Endothelial cell of umbilical vein (primary cell): ENCODE data around the gene VAV3. TPM values are rescaled to one million over a fixed set of nuclear protein-coding genes. Genes with fewer than 3 reads are reported as not detected.

Source experiments
- BruUV-seq: library from RNA; stranded (reverse); fragments of 400-500 nt; replicated peaks from 2 replicates; lab custom pipeline; 2021; lab: Mats Ljungman, UMichigan
- CTCF ChIA-PET: fragments of 300-600, 350-600 bp; sonication (Branson Sonifier 250); formaldehyde crosslinking; loops from one replicate; lab custom pipeline; 2021; ENCODE audit warnings: antibody characterized with exemption, inconsistent platforms; lab: Charles Lee
- POLR2A ChIA-PET: fragments of 300-600, 350-600 bp; sonication (Branson Sonifier 250); formaldehyde crosslinking; loops from one replicate; lab custom pipeline; 2021; ENCODE audit warnings: antibody characterized with exemption, inconsistent platforms; lab: Charles Lee
- DNase-seq: peaks from one replicate; pipeline ENCODE4 v3.0.0-alpha.2; 2011; ENCODE audit warnings: low read depth, low spot score
- FAIRE-seq: peaks from 2 replicates; lab custom pipeline; 2011; peaks lifted over from hg19 to GRCh38; lab: Jason Lieb, UNC
- H2AFZ ChIP-seq: 2 replicates; pipeline ENCODE4 v1.6.0; 2012; ENCODE audit warnings: low read depth, low read length, control low read depth, inconsistent platforms
- H3K27ac ChIP-seq: 2 replicates; pipeline ENCODE4 v1.5.1; 2011; ENCODE audit warnings: low read depth, mild to moderate bottlenecking, control low read depth, low read length, moderate library complexity; ENCODE audit not compliant: insufficient read depth
- H3K27me3 ChIP-seq, 2 experiments: 2 replicates each; pipeline versions ENCODE4 v1.6.0 to v1.6.1; 2011; ENCODE audit warnings: low read length in 2 of 2, mixed read lengths in 1 of 2; ENCODE audit not compliant: control insufficient read depth in 2 of 2, insufficient read depth in 2 of 2
- H3K36me3 ChIP-seq, 2 experiments: 2 replicates in 1 of 2; 3 replicates in 1 of 2; pipeline ENCODE4 v1.5.1; 2011; ENCODE audit warnings: low read length in 2 of 2, mild to moderate bottlenecking in 1 of 2, moderate library complexity in 1 of 2; ENCODE audit not compliant: control insufficient read depth in 2 of 2, insufficient read depth in 2 of 2; ENCODE audit errors: extremely low read depth in 1 of 2
- H3K4me1 ChIP-seq: 3 replicates; pipeline ENCODE4 v1.5.1; 2011; ENCODE audit warnings: mild to moderate bottlenecking, low read length; ENCODE audit not compliant: control insufficient read depth, insufficient read depth; ENCODE audit errors: extremely low read depth
- H3K4me2 ChIP-seq: 2 replicates; pipeline ENCODE4 v1.6.1; 2011; ENCODE audit warnings: low read length, control low read depth, mixed read lengths; ENCODE audit not compliant: insufficient read depth
- H3K4me3 ChIP-seq, 3 experiments: fragments of 200-600 bp in 1 of 3; sonication (generic), shearing (Covaris generic) in 1 of 3; replicated peaks in 1 of 3; 2 replicates each; pipeline ENCODE4 v1.5.1; 2011 to 2016; ENCODE audit warnings: control low read depth in 3 of 3, low read length in 3 of 3, mild to moderate bottlenecking in 2 of 3, inconsistent platforms in 1 of 3, low read depth in 1 of 3, moderate library complexity in 1 of 3; ENCODE audit not compliant: insufficient read depth in 1 of 3
- H3K79me2 ChIP-seq: 2 replicates; pipeline ENCODE4 v1.6.0; 2012; ENCODE audit warnings: low read length, inconsistent platforms; ENCODE audit not compliant: control insufficient read depth, insufficient read depth
- H3K9ac ChIP-seq: replicated peaks from 2 replicates; pipeline ENCODE3; 2011; ENCODE audit warnings: low read length, control low read depth; ENCODE audit not compliant: insufficient read depth; ENCODE audit errors: extremely low read depth
- H3K9me1 ChIP-seq: replicated peaks from 3 replicates; pipeline ENCODE4 v1.6.0; 2011; ENCODE audit warnings: mild to moderate bottlenecking, low read length; ENCODE audit not compliant: control insufficient read depth, insufficient read depth; ENCODE audit errors: extremely low read depth
- H3K9me3 ChIP-seq: replicated peaks from 2 replicates; pipeline ENCODE4 v1.5.1; 2012; ENCODE audit warnings: low read length, inconsistent platforms; ENCODE audit not compliant: control insufficient read depth, insufficient read depth
- H4K20me1 ChIP-seq: replicated peaks from 2 replicates; pipeline ENCODE3; 2011; ENCODE audit warnings: mild to moderate bottlenecking, low read length; ENCODE audit not compliant: control insufficient read depth, insufficient read depth; ENCODE audit errors: extremely low read depth
- CTCF ChIP-seq, 2 donors: IDR thresholded peaks; 1 replicate in 1 of 2; 2 replicates in 1 of 2; pipeline ENCODE4 v1.5.1; 2011; ENCODE audit warnings: low read length in 2 of 2, mild to moderate bottlenecking in 2 of 2, moderate library complexity in 2 of 2, control low read depth in 1 of 2, inconsistent platforms in 1 of 2, low read depth in 1 of 2; ENCODE audit not compliant: insufficient read depth in 1 of 2; ENCODE audit errors: extremely low read depth in 1 of 2
- EZH2 ChIP-seq: IDR thresholded peaks from 2 replicates; pipeline ENCODE4 v1.6.1; 2012; ENCODE audit warnings: borderline replicate concordance, low read depth, mild to moderate bottlenecking, moderate library complexity, low read length, inconsistent platforms; ENCODE audit not compliant: severe bottlenecking
- FOS ChIP-seq: IDR thresholded peaks from 2 replicates; pipeline ENCODE4 v1.6.1; 2011; ENCODE audit warnings: mild to moderate bottlenecking, low read length, moderate library complexity, borderline replicate concordance; ENCODE audit not compliant: insufficient read depth
- GATA2 ChIP-seq: IDR thresholded peaks from 2 replicates; pipeline ENCODE4 v1.7.0; 2011; ENCODE audit warnings: low read depth, mild to moderate bottlenecking, moderate library complexity, mixed read lengths, low read length; ENCODE audit not compliant: insufficient read length, insufficient read depth
- JUN ChIP-seq: IDR thresholded peaks from 2 replicates; pipeline ENCODE4 v1.6.1; 2011; ENCODE audit warnings: borderline replicate concordance, low read depth; ENCODE audit not compliant: insufficient read length, insufficient read depth
- MAX ChIP-seq: IDR thresholded peaks from 2 replicates; pipeline ENCODE4 v1.6.1; 2011; ENCODE audit not compliant: insufficient read depth, insufficient read length
- MYC ChIP-seq: IDR thresholded peaks from one replicate; pipeline ENCODE4 v1.6.1; 2011; ENCODE audit warnings: mild to moderate bottlenecking, low read depth, low read length
- POLR2A ChIP-seq: IDR thresholded peaks from 2 replicates; pipeline ENCODE4 v1.6.1; 2012; ENCODE audit warnings: low read depth, mild to moderate bottlenecking, control low read depth, low read length
- POLR2AphosphoS5 ChIP-seq: IDR thresholded peaks from 2 replicates; pipeline ENCODE4 v1.6.1; 2012; ENCODE audit warnings: low read depth, mild to moderate bottlenecking, control low read depth, low read length, moderate library complexity; ENCODE audit not compliant: insufficient read depth
- dilution Hi-C: fragments of 300-500 bp; cut with MboI; formaldehyde crosslinking; loops from one replicate; pipeline ENCODE4 v1.15.0; 2019; ENCODE audit warnings: low sequenced_read_pairs; ENCODE audit not compliant: extremely low pct_ligation_motif_present
- intact Hi-C: fragments of 100-400 bp; cut with micrococcal nuclease; formaldehyde crosslinking; loops from one replicate; pipeline ENCODE4 v1.10.0; 2022
- polyA plus RNA-seq, 4 experiments: library from polyadenylated mRNA; depleted of rRNA in 3 of 4; stranded (reverse) in 3 of 4; unstranded in 1 of 4; fragments of >200 nt; gene quantifications; 2 replicates each; pipeline versions ENCODE4 v1.2.1 to v1.2.3, GENCODE V29; 2011 to 2012; ENCODE audit warnings: missing spikeins in 1 of 4
- total RNA-seq: library from RNA; stranded (reverse); gene quantifications from 2 replicates; pipeline ENCODE4 v1.2.3, GENCODE V29; 2021

VAV3 gene
- total and polyA plus RNA-seq, 2 donors (not counting 3 experiments of a cell fraction or from before 2014, with no cell fraction given): 0.18 to 1.5 TPM

GRCh38 chr1:107838056-107838455 is 126.9 kb downstream of the VAV3 start:
- Histone ChIP-seq H3K27ac (no peak overlapping the region), H3K4me3 (no peak overlapping the region), H3K9me3 (no peaks in the 10 kb centered on the region), H2AFZ (no peak overlapping the region), H3K4me1 (no peaks in the 10 kb centered on the region), H3K9ac (no peak overlapping the region), H3K36me3 (no peaks in the 10 kb centered on the region), H3K4me2 (no peak overlapping the region), H3K79me2 (no peaks in the 10 kb centered on the region), H3K9me1 (no peaks in the 10 kb centered on the region), H4K20me1 (no peaks in the 10 kb centered on the region), H3K27me3 (peaks cover 0 to 6% of the 10 kb centered on the region in 2 experiments)
- TF ChIP-seq FOS: no peak
- TF ChIP-seq JUN: no peak
- no peak for TF ChIP-seq MYC
- TF ChIP-seq EZH2: no peak
- no peak for TF ChIP-seq POLR2AphosphoS5
- TF ChIP-seq CTCF (IDR thresholded peaks at IDR 0.05; ENCODE audit: extremely low read depth in 1 of 2, insufficient read depth in 1 of 2, low read depth in 1 of 2, low read length in 2 of 2): no peak
- no peak for TF ChIP-seq GATA2
- TF ChIP-seq POLR2A: no peak
- TF ChIP-seq MAX: no peak
- CTCF ChIA-PET: no interaction called here
- FAIRE-seq (no peak), DNase-seq (no peak)
- POLR2A ChIA-PET: no interaction called here
- BruUV-seq: no TSS peak
- dilution Hi-C loops: no loop called here
- intact Hi-C loops: no loop called here
